ENCODE data around the gene RANBP10. TPM values are rescaled to one million over a fixed set of nuclear protein-coding genes. Genes with fewer than 3 reads are reported as not detected.

The RANBP10 gene
- total and polyA plus RNA-seq, 9 of the 15 experiments (the other 6 are each of a cell fraction or from before 2014, with no cell fraction given) = 0.61 to 19.3 (median 5.9) TPM

DNA sequence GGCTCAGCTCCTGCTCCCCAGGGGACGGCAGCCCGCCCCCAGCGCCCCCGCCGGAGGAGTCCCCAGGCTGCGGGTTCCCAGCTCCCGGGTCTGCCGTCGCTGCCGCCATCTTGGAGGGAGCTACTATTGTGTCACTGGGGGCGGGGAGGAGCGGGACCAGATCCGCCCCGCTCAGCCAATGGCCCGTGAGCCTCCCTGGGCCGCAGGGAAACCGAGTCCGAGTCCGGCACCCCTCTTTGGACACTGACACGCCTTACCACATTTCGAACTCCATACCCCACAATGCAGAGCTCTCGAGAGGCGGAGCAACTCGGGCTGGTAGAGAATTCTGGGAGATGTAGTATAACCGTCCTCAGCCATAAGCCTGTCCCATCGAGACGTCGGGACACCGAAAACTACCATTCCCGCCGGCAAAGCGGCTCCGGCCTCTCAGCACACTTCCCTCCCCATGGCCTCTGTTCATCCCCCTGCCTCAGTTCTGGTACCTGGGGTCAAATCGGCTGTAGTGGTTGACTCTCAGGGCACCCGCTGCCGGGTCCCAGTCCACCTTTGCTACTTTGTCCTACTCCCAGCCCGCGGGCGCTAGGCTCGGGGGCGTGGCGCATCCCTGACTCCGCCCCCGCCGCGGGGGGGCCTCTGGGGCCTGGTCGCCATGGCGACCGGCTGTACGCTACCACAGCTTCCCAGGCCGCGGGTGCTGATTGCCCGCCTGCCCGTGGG, at the start of gene RANBP10, which contains the start of gene TSNAXIP1 (continued):
- TF ChIP-seq RBM22 (IDR thresholded peaks at IDR 0.05; ENCODE audit: low read depth, low read length, poor library complexity, severe bottlenecking) (peak; percentile 92), HMGN3 (IDR thresholded peaks at IDR 0.05; ENCODE audit: borderline replicate concordance, extremely low read depth, insufficient read length, low read depth, low read length) (peak; percentile 63), L3MBTL2 (IDR thresholded peaks at IDR 0.05) (peak; percentile 80), HDAC8 (tag; IDR thresholded peaks at IDR 0.05) (peak; percentile 77), NR4A1 (CRISPR knock-in tag; IDR thresholded peaks at IDR 0.05) (no peak), NR4A1 (tag; IDR thresholded peaks at IDR 0.05) (peak; percentile 89), POLR2A (conservative IDR thresholded peaks at IDR 0.05) (peak; percentile 87), POLR2AphosphoS2 (IDR thresholded peaks at IDR 0.05; ENCODE audit: low read length) (peak; percentile 38; the same call in 1 of the 2 replicates), NCOA4 (IDR thresholded peaks at IDR 0.05; ENCODE audit: partially characterized antibody) (no peak), NFYB (IDR thresholded peaks at IDR 0.05; ENCODE audit: extremely low read depth, insufficient read length) (peak; percentile 71), PHF20 (IDR thresholded peaks at IDR 0.05; ENCODE audit: partially characterized antibody) (peak; percentile 13), CREB1 (IDR thresholded peaks at IDR 0.05) (no peak), CREB1 (CRISPR knock-in tag; IDR thresholded peaks at IDR 0.05) (peak; percentile 59), CHD1 (IDR thresholded peaks at IDR 0.05; ENCODE audit: low read length) (no peak), ZNF324 (CRISPR knock-in tag; IDR thresholded peaks at IDR 0.05) (no peak), MBD2 (IDR thresholded peaks at IDR 0.05; ENCODE audit: borderline replicate concordance, low read depth) (peak; percentile 99), RBM25 (IDR thresholded peaks at IDR 0.05; ENCODE audit: low read depth, low read length, severe bottlenecking) (peak; percentile 9), MAZ (CRISPR knock-in tag; conservative IDR thresholded peaks at IDR 0.05 in 1 of 2, IDR thresholded peaks at IDR 0.05 in 1 of 2) (peak; percentile 73 to 85), SMARCC2 (IDR thresholded peaks at IDR 0.05; ENCODE audit: low read depth) (no peak)
- TF ChIP-seq, protein P1, sequence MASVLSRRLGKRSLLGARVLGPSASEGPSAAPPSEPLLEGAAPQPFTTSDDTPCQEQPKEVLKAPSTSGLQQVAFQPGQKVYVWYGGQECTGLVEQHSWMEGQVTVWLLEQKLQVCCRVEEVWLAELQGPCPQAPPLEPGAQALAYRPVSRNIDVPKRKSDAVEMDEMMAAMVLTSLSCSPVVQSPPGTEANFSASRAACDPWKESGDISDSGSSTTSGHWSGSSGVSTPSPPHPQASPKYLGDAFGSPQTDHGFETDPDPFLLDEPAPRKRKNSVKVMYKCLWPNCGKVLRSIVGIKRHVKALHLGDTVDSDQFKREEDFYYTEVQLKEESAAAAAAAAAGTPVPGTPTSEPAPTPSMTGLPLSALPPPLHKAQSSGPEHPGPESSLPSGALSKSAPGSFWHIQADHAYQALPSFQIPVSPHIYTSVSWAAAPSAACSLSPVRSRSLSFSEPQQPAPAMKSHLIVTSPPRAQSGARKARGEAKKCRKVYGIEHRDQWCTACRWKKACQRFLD (CRISPR knock-in tag; IDR thresholded peaks at IDR 0.05) = peak; percentile 99
- TF ChIP-seq, protein P2, sequence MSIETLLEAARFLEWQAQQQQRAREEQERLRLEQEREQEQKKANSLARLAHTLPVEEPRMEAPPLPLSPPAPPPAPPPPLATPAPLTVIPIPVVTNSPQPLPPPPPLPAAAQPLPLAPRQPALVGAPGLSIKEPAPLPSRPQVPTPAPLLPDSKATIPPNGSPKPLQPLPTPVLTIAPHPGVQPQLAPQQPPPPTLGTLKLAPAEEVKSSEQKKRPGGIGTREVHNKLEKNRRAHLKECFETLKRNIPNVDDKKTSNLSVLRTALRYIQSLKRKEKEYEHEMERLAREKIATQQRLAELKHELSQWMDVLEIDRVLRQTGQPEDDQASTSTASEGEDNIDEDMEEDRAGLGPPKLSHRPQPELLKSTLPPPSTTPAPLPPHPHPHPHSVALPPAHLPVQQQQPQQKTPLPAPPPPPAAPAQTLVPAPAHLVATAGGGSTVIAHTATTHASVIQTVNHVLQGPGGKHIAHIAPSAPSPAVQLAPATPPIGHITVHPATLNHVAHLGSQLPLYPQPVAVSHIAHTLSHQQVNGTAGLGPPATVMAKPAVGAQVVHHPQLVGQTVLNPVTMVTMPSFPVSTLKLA (conservative IDR thresholded peaks at IDR 0.05) = peak; percentile 44 to 81; a peak in 2 of 4 replicates
- TF ChIP-seq, protein P3, sequence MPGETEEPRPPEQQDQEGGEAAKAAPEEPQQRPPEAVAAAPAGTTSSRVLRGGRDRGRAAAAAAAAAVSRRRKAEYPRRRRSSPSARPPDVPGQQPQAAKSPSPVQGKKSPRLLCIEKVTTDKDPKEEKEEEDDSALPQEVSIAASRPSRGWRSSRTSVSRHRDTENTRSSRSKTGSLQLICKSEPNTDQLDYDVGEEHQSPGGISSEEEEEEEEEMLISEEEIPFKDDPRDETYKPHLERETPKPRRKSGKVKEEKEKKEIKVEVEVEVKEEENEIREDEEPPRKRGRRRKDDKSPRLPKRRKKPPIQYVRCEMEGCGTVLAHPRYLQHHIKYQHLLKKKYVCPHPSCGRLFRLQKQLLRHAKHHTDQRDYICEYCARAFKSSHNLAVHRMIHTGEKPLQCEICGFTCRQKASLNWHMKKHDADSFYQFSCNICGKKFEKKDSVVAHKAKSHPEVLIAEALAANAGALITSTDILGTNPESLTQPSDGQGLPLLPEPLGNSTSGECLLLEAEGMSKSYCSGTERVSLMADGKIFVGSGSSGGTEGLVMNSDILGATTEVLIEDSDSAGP (CRISPR knock-in tag; IDR thresholded peaks at IDR 0.05) = no peak
- TF ChIP-seq, protein P4, sequence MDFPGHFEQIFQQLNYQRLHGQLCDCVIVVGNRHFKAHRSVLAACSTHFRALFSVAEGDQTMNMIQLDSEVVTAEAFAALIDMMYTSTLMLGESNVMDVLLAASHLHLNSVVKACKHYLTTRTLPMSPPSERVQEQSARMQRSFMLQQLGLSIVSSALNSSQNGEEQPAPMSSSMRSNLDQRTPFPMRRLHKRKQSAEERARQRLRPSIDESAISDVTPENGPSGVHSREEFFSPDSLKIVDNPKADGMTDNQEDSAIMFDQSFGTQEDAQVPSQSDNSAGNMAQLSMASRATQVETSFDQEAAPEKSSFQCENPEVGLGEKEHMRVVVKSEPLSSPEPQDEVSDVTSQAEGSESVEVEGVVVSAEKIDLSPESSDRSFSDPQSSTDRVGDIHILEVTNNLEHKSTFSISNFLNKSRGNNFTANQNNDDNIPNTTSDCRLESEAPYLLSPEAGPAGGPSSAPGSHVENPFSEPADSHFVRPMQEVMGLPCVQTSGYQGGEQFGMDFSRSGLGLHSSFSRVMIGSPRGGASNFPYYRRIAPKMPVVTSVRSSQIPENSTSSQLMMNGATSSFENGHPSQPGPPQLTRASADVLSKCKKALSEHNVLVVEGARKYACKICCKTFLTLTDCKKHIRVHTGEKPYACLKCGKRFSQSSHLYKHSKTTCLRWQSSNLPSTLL (IDR thresholded peaks at IDR 0.05) = no peak
